HG02642 (cell line): Measurements from ENCODE around the gene HDGFL3.

Experiments used
- ATAC-seq: cut with Tn5 transposase; IDR thresholded peaks from one replicate; pipeline ENCODE4 v1.9.1; 2021; ENCODE audit warnings: mild to moderate bottlenecking; ENCODE audit not compliant: unreplicated experiment, poor library complexity

HDGFL3 gene

GRCh38 chr15:83132861-83133523 is 74.6 kb downstream of the HDGFL3 start:
- no peak for ATAC-seq

- ATAC-seq, result no peak
Measured at GRCh38 chr15:83129791-83130190, 77.8 kb downstream of the HDGFL3 start.

GRCh38 chr15:83127547-83128150 is 80.0 kb downstream of the HDGFL3 start:
- no peak for ATAC-seq

- no peak for ATAC-seq
Measured at GRCh38 chr15:83123529-83123928, 84.1 kb downstream of the HDGFL3 start.

DNA sequence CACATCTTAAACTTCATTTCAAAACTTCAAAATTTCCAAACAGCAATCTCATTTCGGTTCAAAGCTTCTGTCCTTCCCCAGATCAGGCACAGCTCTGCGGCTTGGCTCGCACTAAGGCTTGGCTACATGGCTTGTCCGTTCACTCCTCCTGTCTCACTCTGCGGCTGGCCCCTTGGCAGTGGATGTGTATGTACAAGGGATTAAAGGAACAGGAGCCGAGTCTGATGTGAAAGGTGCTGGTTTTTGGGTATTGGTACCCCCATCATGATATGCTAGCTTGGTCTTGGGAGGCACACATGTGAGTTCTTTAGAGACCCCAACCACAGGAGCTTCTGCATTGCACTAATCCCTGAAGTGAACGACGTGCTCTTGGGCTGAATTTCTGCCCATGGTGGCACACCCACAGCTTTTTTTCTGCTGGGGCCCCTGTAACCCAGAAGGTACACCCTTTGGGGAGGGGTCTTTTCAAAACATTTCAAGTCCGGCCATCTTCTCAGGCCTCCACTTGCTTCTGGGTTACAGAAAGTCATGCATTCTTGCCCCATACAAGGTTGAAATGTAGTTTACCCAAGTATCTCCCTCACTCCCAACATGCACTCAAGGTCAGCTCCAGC is 87.5 kb downstream of the HDGFL3 start:
- no peak for ATAC-seq

GRCh38 chr15:83118968-83119367 is 88.7 kb downstream of the HDGFL3 start:
- ATAC-seq, result no peak

GRCh38 chr15:83118291-83118827 is 89.3 kb downstream of the HDGFL3 start:
- no peak for ATAC-seq

GRCh38 chr15:83115831-83116565 is 91.6 kb downstream of the HDGFL3 start:
- peak; percentile 56 for ATAC-seq

GRCh38 chr15:83115410-83115809 is 92.2 kb downstream of the HDGFL3 start:
- no peak for ATAC-seq

- ATAC-seq, result no peak
Measured at GRCh38 chr15:83114856-83115255, 92.8 kb downstream of the HDGFL3 start.

DNA sequence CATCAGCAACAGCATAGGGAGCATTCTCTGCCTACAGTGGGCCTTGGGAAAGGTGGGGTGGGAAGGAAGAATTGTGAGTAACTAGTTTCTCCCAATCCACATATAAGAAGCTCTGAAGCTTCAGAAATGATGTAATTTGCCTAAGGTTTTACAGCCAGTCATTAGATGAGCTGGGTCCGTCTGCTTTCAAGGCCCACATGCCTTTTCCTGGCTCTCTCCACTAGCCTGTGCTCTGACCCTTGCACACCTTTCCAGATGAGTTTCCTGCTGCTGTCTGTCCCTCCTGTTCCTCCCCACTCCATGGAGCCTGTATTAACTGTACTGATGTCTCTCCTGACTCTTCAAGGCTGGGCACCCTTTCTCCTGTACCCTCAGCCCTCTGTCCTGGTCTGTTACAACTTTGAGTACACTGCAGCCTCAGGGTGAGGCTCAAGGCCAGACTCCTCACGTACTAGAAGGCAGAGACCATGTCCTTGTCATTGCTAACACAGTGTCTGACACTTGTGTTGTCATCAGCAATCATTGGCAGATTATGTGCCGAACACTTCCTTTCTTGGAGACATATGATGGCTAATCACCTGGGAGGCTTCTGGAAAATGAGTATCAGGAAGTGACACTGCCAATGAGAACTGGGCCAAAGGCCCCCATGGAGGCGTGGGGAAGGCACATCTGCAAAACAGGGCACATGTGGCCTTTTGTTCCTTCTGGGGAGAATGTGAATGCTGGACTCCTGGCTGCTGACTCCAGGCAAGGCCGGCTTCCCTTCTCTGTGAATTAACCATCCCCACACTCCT is 93.5 kb downstream of the HDGFL3 start:
- ATAC-seq, result no peak

GRCh38 chr15:83112956-83113299 is 94.7 kb downstream of the HDGFL3 start:
- ATAC-seq, result no peak

DNA sequence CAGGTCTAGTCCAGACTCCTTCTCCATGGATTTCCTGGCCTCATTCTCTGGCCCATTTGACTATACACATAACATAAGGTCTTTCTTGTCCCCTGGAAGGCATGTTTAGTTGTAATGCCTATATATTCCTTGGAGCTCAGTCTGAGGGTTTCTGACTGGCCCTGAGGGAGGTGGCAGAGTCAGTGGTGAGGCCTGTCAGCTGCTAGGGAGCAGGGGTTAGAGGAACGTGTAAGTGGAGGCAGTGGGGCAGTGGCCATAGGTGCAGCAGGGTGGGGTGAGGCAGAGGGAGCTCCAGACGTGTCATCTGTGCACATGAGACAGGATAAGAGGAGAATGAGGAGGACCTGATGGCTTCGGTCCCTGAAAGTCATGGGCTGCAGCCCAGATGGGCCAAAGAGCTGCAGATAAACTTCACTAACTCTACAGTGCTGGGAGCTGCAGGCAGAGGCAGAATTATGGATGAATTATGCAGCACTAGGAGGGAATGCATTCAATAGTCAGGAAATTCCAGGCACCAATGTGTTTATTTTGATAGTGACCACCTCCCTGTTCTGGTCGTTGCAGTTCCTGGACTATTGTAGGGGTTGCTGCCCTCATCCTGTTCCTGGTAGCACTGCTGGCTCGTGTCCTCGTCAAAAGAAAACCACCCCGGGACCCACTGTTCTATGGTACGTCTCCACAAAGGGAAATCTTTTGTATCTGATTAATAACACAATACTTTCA is 95.2 kb downstream of the HDGFL3 start:
- ATAC-seq, result no peak

GRCh38 chr15:83111149-83111548 is 96.5 kb downstream of the HDGFL3 start:
- ATAC-seq, result no peak

- no peak for ATAC-seq
Measured at GRCh38 chr15:83110381-83110780, 97.2 kb downstream of the HDGFL3 start.

GRCh38 chr15:83109532-83109931 is 98.1 kb downstream of the HDGFL3 start:
- ATAC-seq, result no peak

DNA sequence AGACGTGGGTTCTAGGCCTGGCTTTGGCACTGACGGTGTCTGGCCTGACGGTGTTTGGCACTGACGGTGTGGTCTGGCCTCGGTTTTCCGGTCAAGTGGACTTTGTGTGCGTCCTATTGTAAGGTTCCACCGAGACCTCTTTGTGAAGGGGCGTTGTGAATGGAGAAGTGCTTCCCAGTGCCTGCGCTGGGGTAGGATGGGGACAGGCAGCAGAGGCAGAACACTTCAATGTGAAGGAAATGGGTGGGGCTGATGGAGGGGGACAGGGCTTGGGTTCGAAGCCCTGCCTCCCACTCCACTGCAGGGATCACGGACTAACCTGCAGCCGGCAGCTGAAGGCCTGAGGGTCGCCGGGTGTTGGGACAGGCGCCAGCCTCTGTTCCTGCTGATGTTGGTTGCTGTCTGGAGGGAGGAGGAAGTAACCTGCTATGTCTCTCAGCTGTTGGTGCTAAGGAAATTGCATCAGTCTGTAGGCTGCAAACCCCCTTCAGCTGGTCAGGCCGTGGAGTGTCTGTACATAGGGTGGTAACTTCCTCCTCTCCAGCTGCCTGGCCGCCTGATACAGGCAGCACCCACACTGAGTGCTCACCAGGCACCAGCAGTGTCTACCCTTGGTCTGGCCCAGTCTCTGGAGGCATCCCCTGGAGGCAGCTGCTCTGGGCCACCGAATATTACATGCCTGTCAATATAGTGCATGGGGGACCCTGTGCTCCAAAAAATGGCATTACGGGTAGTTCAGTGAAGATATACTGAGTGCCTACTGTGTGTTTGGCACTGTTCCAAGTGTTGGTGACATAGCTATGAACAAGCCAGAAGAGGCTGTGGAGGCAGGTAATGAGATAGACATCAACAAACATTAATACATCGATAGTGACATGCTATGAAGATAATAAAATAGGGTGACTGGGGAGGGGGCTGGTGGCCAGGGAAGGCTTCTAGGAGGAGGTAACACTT is 99.1 kb downstream of the HDGFL3 start:
- peak; percentile 58 for ATAC-seq

- peak; percentile 26 for ATAC-seq
Measured at GRCh38 chr15:83107841-83108181, 99.8 kb downstream of the HDGFL3 start.
